Fibroblast of lung (primary cell): ENCODE measurements around the gene ARRB2. TPM values are rescaled to one million over a fixed set of nuclear protein-coding genes. Genes with fewer than 3 reads are reported as not detected.

Experiments
- DNase-seq, 2 donors: peaks; one replicate each; pipeline versions ENCODE4 v3.0.0 to v3.0.0-alpha.2; 2010; ENCODE audit warnings: low read depth in 2 of 2
- H2AFZ ChIP-seq: 2 replicates; pipeline ENCODE4 v1.5.1; 2012; ENCODE audit warnings: low read length, control low read depth, inconsistent platforms
- H3K27ac ChIP-seq: 2 replicates; pipeline ENCODE4 v1.5.1; 2011; ENCODE audit warnings: low read length, control low read depth; ENCODE audit not compliant: insufficient read depth
- H3K27me3 ChIP-seq: 2 replicates; pipeline ENCODE4 v1.5.1; 2011; ENCODE audit warnings: mild to moderate bottlenecking, low read length; ENCODE audit not compliant: control insufficient read depth, insufficient read depth
- H3K36me3 ChIP-seq: 2 replicates; pipeline ENCODE4 v1.5.1; 2011; ENCODE audit warnings: low read length; ENCODE audit not compliant: control insufficient read depth, insufficient read depth
- H3K4me1 ChIP-seq: 2 replicates; pipeline ENCODE4 v1.5.1; 2011; ENCODE audit warnings: low read length; ENCODE audit not compliant: control insufficient read depth, insufficient read depth; ENCODE audit errors: extremely low read depth
- H3K4me2 ChIP-seq: 2 replicates; pipeline ENCODE4 v1.5.1; 2011; ENCODE audit warnings: low read length, control low read depth; ENCODE audit not compliant: insufficient read depth; ENCODE audit errors: extremely low read depth
- H3K4me3 ChIP-seq, 4 experiments: fragments of 200-600 bp in 1 of 4; sonication (generic) in 1 of 4; replicated peaks in 1 of 4; 2 replicates each; pipeline ENCODE4 v1.5.1; 2011 to 2016; ENCODE audit warnings: low read length in 4 of 4, low read depth in 3 of 4, mild to moderate bottlenecking in 3 of 4, control low read depth in 2 of 4, inconsistent platforms in 1 of 4, mixed read lengths in 1 of 4; ENCODE audit not compliant: insufficient read depth in 1 of 4; ENCODE audit errors: control extremely low read depth in 1 of 4
- H3K79me2 ChIP-seq: 2 replicates; pipeline ENCODE4 v1.5.1; 2012; ENCODE audit warnings: mild to moderate bottlenecking, low read length, inconsistent platforms; ENCODE audit not compliant: control insufficient read depth, insufficient read depth
- H3K9ac ChIP-seq: 2 replicates; pipeline ENCODE4 v1.5.1; 2011; ENCODE audit warnings: mild to moderate bottlenecking, low read length, control low read depth; ENCODE audit not compliant: insufficient read depth
- H3K9me3 ChIP-seq: 2 replicates; pipeline ENCODE4 v1.5.1; 2012; ENCODE audit warnings: low read depth, low read length; ENCODE audit not compliant: control insufficient read depth, insufficient read depth
- H4K20me1 ChIP-seq: 2 replicates; pipeline ENCODE4 v1.5.1; 2011; ENCODE audit warnings: low read length; ENCODE audit not compliant: control insufficient read depth, insufficient read depth; ENCODE audit errors: extremely low read depth
- EZH2 ChIP-seq: IDR thresholded peaks from 2 replicates; pipeline ENCODE4 v1.5.1; 2012; ENCODE audit warnings: low read length, control low read depth, mild to moderate bottlenecking; ENCODE audit errors: missing control alignments
- polyA plus RNA-seq, 2 donors: library from polyadenylated mRNA; depleted of rRNA in 1 of 2; stranded (reverse) in 1 of 2; unstranded in 1 of 2; fragments of >200 nt; gene quantifications; 2 replicates each; pipeline ENCODE4 v1.2.1, GENCODE V29; 2011 to 2012; ENCODE audit warnings: missing spikeins in 1 of 2
- total RNA-seq: library from RNA; depleted of rRNA; stranded (reverse); fragments of >200 nt; gene quantifications from 2 replicates; pipeline ENCODE4 v1.2.1, GENCODE V29; 2014
- TF ChIP-seq, protein P1 (sequence below), 2 donors: IDR thresholded peaks in 1 of 2; conservative IDR thresholded peaks in 1 of 2; 1 replicate in 1 of 2; 2 replicates in 1 of 2; pipeline ENCODE4 v1.5.1; 2011 to 2012; ENCODE audit warnings: low read length in 2 of 2, control low read depth in 1 of 2, inconsistent platforms in 1 of 2, low read depth in 1 of 2, mild to moderate bottlenecking in 1 of 2

ARRB2 gene
- total and polyA plus RNA-seq, 2 donors (not counting 1 experiment from before 2014, with no cell fraction given), result 2.8 to 4.6 TPM

DNA sequence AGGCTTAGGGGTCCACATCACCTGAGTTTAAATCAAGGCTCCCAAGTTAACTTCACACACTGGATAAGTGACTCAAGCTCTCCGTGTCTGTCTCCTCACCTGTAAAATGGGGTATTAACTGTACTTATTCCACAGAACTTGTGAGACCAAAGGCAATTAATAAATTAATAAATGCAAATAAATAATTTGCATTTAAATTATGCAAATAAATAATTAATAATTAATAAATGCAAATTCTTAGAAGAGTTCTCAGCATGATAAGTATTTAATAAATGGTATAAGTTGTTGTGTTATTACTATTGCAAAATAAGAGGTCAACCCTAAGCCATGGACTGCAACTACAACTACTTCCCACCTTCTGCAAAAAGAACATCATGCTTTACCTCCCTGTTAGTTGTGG is 43.0 kb downstream of the ARRB2 start:
- H2AFZ ChIP-seq, result no peak overlapping the region
- no peaks in the 10 kb centered on the region for H4K20me1 ChIP-seq
- no peak overlapping the region for H3K4me2 ChIP-seq
- H3K9ac ChIP-seq, result no peak overlapping the region
- H3K27ac ChIP-seq, result no peak overlapping the region
- no peaks in the 10 kb centered on the region for H3K4me1 ChIP-seq
- no peaks in the 10 kb centered on the region for H3K79me2 ChIP-seq
- no peaks in the 10 kb centered on the region for H3K9me3 ChIP-seq
- TF ChIP-seq, protein P1, sequence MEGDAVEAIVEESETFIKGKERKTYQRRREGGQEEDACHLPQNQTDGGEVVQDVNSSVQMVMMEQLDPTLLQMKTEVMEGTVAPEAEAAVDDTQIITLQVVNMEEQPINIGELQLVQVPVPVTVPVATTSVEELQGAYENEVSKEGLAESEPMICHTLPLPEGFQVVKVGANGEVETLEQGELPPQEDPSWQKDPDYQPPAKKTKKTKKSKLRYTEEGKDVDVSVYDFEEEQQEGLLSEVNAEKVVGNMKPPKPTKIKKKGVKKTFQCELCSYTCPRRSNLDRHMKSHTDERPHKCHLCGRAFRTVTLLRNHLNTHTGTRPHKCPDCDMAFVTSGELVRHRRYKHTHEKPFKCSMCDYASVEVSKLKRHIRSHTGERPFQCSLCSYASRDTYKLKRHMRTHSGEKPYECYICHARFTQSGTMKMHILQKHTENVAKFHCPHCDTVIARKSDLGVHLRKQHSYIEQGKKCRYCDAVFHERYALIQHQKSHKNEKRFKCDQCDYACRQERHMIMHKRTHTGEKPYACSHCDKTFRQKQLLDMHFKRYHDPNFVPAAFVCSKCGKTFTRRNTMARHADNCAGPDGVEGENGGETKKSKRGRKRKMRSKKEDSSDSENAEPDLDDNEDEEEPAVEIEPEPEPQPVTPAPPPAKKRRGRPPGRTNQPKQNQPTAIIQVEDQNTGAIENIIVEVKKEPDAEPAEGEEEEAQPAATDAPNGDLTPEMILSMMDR (conservative IDR thresholded peaks at IDR 0.05 in 1 of 2, IDR thresholded peaks at IDR 0.05 in 1 of 2; ENCODE audit: low read depth in 1 of 2, low read length in 2 of 2), result no peak
- TF ChIP-seq EZH2, result no peak
- no peak for DNase-seq
- no peaks in the 10 kb centered on the region for H3K36me3 ChIP-seq
- peaks cover 19% of the 10 kb centered on the region for H3K27me3 ChIP-seq
- H3K4me3 ChIP-seq, result no peak overlapping the region

GRCh38 chr17:4759776-4760236 is 49.4 kb downstream of the ARRB2 start:
- no peak overlapping the region for H3K4me3 ChIP-seq
- DNase-seq, result no peak
- H3K27me3 ChIP-seq, result peaks cover 12% of the 10 kb centered on the region
- no peaks in the 10 kb centered on the region for H3K79me2 ChIP-seq
- H4K20me1 ChIP-seq, result no peaks in the 10 kb centered on the region
- H3K4me1 ChIP-seq, result no peaks in the 10 kb centered on the region
- TF ChIP-seq, protein P1 (conservative IDR thresholded peaks at IDR 0.05 in 1 of 2, IDR thresholded peaks at IDR 0.05 in 1 of 2; ENCODE audit: low read depth in 1 of 2, low read length in 2 of 2), result no peak
- TF ChIP-seq EZH2, result no peak
- no peak overlapping the region for H2AFZ ChIP-seq
- H3K4me2 ChIP-seq, result no peak overlapping the region
- no peaks in the 10 kb centered on the region for H3K36me3 ChIP-seq
- no peak overlapping the region for H3K9ac ChIP-seq
- H3K9me3 ChIP-seq, result no peaks in the 10 kb centered on the region
- H3K27ac ChIP-seq, result no peak overlapping the region

DNA sequence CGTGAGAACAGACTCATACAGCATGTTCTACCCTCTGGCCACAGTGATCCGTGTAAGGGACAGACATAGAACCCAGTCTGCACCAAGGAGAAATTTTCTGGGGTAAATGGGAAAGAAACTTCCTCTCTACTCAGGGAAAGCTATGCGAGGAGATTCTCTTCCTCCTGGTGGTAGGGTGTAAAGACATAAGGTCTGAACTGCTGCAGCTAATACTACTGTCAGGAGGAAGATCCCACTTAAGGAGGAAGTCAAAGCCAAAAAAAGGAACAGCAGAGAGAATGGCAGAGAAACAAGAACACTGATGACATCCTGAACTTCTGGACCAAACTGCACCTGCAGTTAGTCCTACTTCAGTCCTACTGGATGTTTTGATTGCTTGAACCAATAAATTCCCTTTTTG is 54.2 kb downstream of the ARRB2 start:
- TF ChIP-seq EZH2, result no peak
- TF ChIP-seq, protein P1 (conservative IDR thresholded peaks at IDR 0.05 in 1 of 2, IDR thresholded peaks at IDR 0.05 in 1 of 2; ENCODE audit: low read depth in 1 of 2, low read length in 2 of 2), result no peak
- Histone ChIP-seq H3K27me3 (peaks cover 3% of the 10 kb centered on the region), H4K20me1 (no peaks in the 10 kb centered on the region), H3K36me3 (no peaks in the 10 kb centered on the region), H3K27ac (no peak overlapping the region), H2AFZ (no peak overlapping the region), H3K4me1 (no peaks in the 10 kb centered on the region), H3K79me2 (no peaks in the 10 kb centered on the region), H3K9ac (no peak overlapping the region), H3K9me3 (no peaks in the 10 kb centered on the region), H3K4me3 (no peak overlapping the region), H3K4me2 (no peak overlapping the region)
- DNase-seq, result no peak
